ENCODE data around the gene POLR2F. TPM values are rescaled to one million over a fixed set of nuclear protein-coding genes. Genes with fewer than 3 reads are reported as not detected.

The POLR2F gene
- total RNA-seq, 1 donor from 2014 or later: 58.9 TPM

DNA sequence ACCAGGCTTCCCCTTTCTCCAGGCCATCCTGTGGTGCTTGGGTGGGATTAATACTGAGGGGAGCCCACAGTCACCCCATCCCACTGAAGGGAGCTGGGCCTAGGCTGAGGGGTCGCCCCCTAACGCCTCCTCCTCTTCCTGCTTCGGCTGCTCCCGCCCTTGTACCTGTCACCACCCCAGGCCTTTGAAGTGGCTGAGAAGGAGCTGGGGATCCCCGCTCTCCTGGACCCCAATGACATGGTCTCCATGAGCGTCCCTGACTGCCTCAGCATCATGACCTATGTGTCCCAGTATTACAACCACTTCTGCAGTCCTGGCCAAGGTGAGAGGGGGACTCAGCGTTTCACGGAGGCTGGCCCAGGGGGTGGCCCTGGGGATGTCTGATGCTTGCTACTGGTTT lies 41.3 kb upstream of the POLR2F start:
- TF ChIP-seq, protein P1, sequence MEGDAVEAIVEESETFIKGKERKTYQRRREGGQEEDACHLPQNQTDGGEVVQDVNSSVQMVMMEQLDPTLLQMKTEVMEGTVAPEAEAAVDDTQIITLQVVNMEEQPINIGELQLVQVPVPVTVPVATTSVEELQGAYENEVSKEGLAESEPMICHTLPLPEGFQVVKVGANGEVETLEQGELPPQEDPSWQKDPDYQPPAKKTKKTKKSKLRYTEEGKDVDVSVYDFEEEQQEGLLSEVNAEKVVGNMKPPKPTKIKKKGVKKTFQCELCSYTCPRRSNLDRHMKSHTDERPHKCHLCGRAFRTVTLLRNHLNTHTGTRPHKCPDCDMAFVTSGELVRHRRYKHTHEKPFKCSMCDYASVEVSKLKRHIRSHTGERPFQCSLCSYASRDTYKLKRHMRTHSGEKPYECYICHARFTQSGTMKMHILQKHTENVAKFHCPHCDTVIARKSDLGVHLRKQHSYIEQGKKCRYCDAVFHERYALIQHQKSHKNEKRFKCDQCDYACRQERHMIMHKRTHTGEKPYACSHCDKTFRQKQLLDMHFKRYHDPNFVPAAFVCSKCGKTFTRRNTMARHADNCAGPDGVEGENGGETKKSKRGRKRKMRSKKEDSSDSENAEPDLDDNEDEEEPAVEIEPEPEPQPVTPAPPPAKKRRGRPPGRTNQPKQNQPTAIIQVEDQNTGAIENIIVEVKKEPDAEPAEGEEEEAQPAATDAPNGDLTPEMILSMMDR (IDR thresholded peaks at IDR 0.05; ENCODE audit: unreplicated experiment): no peak
- Mint-ChIP-seq H3K27ac (ENCODE audit: unreplicated experiment) (no peak overlapping the region), H3K9me3 (ENCODE audit: unreplicated experiment) (no peaks in the 10 kb centered on the region), H3K4me3 (ENCODE audit: unreplicated experiment) (no peak overlapping the region), H3K4me1 (ENCODE audit: unreplicated experiment) (peaks cover 52% of the 10 kb centered on the region), H3K27me3 (ENCODE audit: unreplicated experiment) (peaks cover 8% of the 10 kb centered on the region), H3K36me3 (ENCODE audit: low read depth, unreplicated experiment) (peaks cover 21% of the 10 kb centered on the region)
- no peak for DNase-seq (ENCODE audit: low spot score)

GRCh38 chr22:37913233-37913721 lies 40.2 kb upstream of the POLR2F start:
- Mint-ChIP-seq H3K27me3 (ENCODE audit: unreplicated experiment) (peaks cover 4% of the 10 kb centered on the region), H3K36me3 (ENCODE audit: low read depth, unreplicated experiment) (peaks cover 20% of the 10 kb centered on the region)
- TF ChIP-seq, protein P1 (IDR thresholded peaks at IDR 0.05; ENCODE audit: unreplicated experiment): no peak

GRCh38 chr22:37916311-37916710 lies 37.2 kb upstream of the POLR2F start:
- TF ChIP-seq, protein P1 (IDR thresholded peaks at IDR 0.05; ENCODE audit: unreplicated experiment): no peak
- H3K27me3 Mint-ChIP-seq (ENCODE audit: unreplicated experiment): peaks cover 4% of the 10 kb centered on the region
- peaks cover 21% of the 10 kb centered on the region for H3K36me3 Mint-ChIP-seq (ENCODE audit: low read depth, unreplicated experiment)
- no peak overlapping the region for H3K27ac Mint-ChIP-seq (ENCODE audit: unreplicated experiment)
- DNase-seq (ENCODE audit: low spot score): no peak
- peaks cover 33% of the 10 kb centered on the region for H3K4me1 Mint-ChIP-seq (ENCODE audit: unreplicated experiment)
- H3K9me3 Mint-ChIP-seq (ENCODE audit: unreplicated experiment): no peaks in the 10 kb centered on the region
- H3K4me3 Mint-ChIP-seq (ENCODE audit: unreplicated experiment): no peak overlapping the region

More at GRCh38 chr22:37913233-37913721, 40.2 kb upstream of the POLR2F start:
- Mint-ChIP-seq H3K4me3 (ENCODE audit: unreplicated experiment) (peak overlapping the region; percentile 77), H3K27ac (ENCODE audit: unreplicated experiment) (peak overlapping the region; percentile 89), H3K4me1 (ENCODE audit: unreplicated experiment) (peaks cover 53% of the 10 kb centered on the region), H3K9me3 (ENCODE audit: unreplicated experiment) (no peaks in the 10 kb centered on the region)
- DNase-seq (ENCODE audit: low spot score): peak; percentile 56

DNA sequence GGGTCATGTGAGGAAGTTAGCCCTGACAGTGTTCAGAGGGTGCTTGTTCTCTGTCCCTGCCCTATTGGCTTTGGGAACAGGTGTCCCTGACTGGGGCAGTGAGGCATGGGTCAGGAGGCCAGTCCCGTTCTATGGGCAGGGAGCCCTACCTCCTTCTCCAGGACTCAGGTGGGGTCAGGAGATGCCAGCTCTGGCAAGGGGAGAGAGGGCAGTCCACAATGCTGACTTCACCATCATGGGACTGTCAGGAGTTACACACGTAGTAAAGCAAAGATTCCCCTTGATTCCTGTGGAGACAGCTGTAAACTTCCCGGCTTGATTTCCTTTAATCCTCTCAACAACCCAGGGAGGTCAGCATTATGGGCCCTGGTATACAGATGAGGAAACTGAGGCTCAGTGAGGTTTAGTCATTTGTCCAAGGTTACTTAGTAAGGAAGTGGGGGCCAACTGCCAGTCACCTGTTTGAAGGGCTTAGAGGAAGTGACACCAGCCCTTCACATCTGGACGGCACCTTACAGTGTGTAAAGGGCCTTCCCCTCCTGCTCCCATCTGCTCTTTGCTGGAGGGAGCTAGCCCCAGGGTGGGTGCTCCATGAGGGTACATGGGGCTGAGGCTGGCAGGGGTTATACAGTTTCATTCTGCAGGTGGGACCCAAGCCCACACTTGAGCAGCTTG lies 35.5 kb upstream of the POLR2F start:
- DNase-seq (ENCODE audit: low spot score): no peak
- H3K9me3 Mint-ChIP-seq (ENCODE audit: unreplicated experiment): no peaks in the 10 kb centered on the region
- H3K27ac Mint-ChIP-seq (ENCODE audit: unreplicated experiment): peak overlapping the region; percentile 24
- H3K27me3 Mint-ChIP-seq (ENCODE audit: unreplicated experiment): peaks cover 3% of the 10 kb centered on the region
- H3K4me1 Mint-ChIP-seq (ENCODE audit: unreplicated experiment): peaks cover 18% of the 10 kb centered on the region
- H3K36me3 Mint-ChIP-seq (ENCODE audit: low read depth, unreplicated experiment): peaks cover 25% of the 10 kb centered on the region
- TF ChIP-seq, protein P1 (IDR thresholded peaks at IDR 0.05; ENCODE audit: unreplicated experiment): no peak
- no peak overlapping the region for H3K4me3 Mint-ChIP-seq (ENCODE audit: unreplicated experiment)

DNA sequence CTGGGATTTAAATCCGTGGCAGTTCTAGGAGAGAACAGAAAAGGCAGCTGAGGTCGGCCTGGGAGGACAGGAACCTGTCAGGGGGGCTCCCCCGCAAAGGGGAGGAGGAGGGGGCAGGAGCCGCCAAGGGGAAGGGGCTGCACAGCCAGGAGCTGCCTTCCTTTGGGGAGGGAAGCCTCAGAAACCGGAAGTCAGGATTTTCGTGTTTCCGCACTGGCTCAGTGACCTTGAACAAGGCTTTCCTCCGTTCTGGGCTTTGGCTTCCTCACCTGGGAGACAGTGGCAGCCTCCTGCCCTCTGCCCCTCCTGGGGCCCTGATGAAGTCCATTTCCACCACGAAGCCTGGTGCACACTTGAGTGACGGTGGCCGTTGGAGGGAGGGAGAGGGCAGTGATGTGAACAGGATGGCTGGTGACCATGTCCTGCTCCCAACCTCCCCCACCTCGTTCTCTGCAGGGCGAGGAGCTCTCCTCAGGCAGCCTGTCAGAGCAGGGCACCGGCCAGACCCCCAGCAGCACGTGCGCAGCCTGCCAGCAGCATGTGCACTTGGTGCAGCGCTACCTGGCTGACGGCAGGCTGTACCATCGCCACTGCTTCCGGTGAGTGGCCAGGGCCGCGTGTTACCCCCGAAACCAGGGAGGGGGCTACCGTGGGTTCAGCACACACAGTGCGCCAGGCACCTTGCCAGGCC lies 34.8 kb upstream of the POLR2F start:
- no peaks in the 10 kb centered on the region for H3K9me3 Mint-ChIP-seq (ENCODE audit: unreplicated experiment)
- no peak overlapping the region for H3K27ac Mint-ChIP-seq (ENCODE audit: unreplicated experiment)

More for the DNA sequence above, 34.8 kb upstream of the POLR2F start:
- TF ChIP-seq, protein P1 (IDR thresholded peaks at IDR 0.05; ENCODE audit: unreplicated experiment): no peak
- Mint-ChIP-seq H3K4me1 (ENCODE audit: unreplicated experiment) (peaks cover 14% of the 10 kb centered on the region), H3K27me3 (ENCODE audit: unreplicated experiment) (peaks cover 3% of the 10 kb centered on the region), H3K4me3 (ENCODE audit: unreplicated experiment) (no peak overlapping the region), H3K36me3 (ENCODE audit: low read depth, unreplicated experiment) (peaks cover 30% of the 10 kb centered on the region)
- DNase-seq (ENCODE audit: low spot score): peak; percentile 39
